Measurements from ENCODE around the gene GPR39. TPM values are rescaled to one million over a fixed set of nuclear protein-coding genes. Genes with fewer than 3 reads are reported as not detected.

GPR39 gene
- total RNA-seq, 4 donors from 2014 or later = 9.1 to 38.5 (median 25.9) TPM

GRCh38 chr2:132599556-132599955, 183.0 kb downstream of the GPR39 start:
- no peaks in the 10 kb centered on the region for H3K9me3 ChIP-seq
- no peaks in the 10 kb centered on the region for H3K27me3 ChIP-seq
- no peak for DNase-seq
- H3K36me3 ChIP-seq = no peaks in the 10 kb centered on the region
- no peak overlapping the region for H3K4me3 ChIP-seq
- H3K4me1 ChIP-seq = no peaks in the 10 kb centered on the region
- H3K27ac ChIP-seq = no peak overlapping the region
- no peak for TF ChIP-seq POLR2A (IDR thresholded peaks at IDR 0.05)
- TF ChIP-seq CTCF (IDR thresholded peaks at IDR 0.05) = no peak

GRCh38 chr2:132604561-132604960, 188.0 kb downstream of the GPR39 start:
- Histone ChIP-seq H3K4me1 (no peaks in the 10 kb centered on the region), H3K27me3 (no peaks in the 10 kb centered on the region), H3K27ac (no peak overlapping the region), H3K9me3 (no peaks in the 10 kb centered on the region), H3K4me3 (no peak overlapping the region), H3K36me3 (no peaks in the 10 kb centered on the region)
- no peak for DNase-seq
- TF ChIP-seq POLR2A (IDR thresholded peaks at IDR 0.05) = no peak
- TF ChIP-seq CTCF (IDR thresholded peaks at IDR 0.05) = no peak

- no peaks in the 10 kb centered on the region for H3K9me3 ChIP-seq
- H3K27ac ChIP-seq = no peak overlapping the region
- no peak overlapping the region for H3K4me3 ChIP-seq
- DNase-seq = no peak
- H3K27me3 ChIP-seq = no peaks in the 10 kb centered on the region
- no peak for TF ChIP-seq POLR2A (IDR thresholded peaks at IDR 0.05)
- TF ChIP-seq CTCF (IDR thresholded peaks at IDR 0.05) = no peak
- no peaks in the 10 kb centered on the region for H3K36me3 ChIP-seq
- no peaks in the 10 kb centered on the region for H3K4me1 ChIP-seq
These were observed 188.9 kb downstream of the GPR39 start for GRCh38 chr2:132605236-132606180.

- TF ChIP-seq CTCF (IDR thresholded peaks at IDR 0.05) = no peak
- TF ChIP-seq POLR2A (IDR thresholded peaks at IDR 0.05) = no peak
- H3K4me1 ChIP-seq = no peaks in the 10 kb centered on the region
These were observed 190.0 kb downstream of the GPR39 start for GRCh38 chr2:132606649-132607048.

DNA sequence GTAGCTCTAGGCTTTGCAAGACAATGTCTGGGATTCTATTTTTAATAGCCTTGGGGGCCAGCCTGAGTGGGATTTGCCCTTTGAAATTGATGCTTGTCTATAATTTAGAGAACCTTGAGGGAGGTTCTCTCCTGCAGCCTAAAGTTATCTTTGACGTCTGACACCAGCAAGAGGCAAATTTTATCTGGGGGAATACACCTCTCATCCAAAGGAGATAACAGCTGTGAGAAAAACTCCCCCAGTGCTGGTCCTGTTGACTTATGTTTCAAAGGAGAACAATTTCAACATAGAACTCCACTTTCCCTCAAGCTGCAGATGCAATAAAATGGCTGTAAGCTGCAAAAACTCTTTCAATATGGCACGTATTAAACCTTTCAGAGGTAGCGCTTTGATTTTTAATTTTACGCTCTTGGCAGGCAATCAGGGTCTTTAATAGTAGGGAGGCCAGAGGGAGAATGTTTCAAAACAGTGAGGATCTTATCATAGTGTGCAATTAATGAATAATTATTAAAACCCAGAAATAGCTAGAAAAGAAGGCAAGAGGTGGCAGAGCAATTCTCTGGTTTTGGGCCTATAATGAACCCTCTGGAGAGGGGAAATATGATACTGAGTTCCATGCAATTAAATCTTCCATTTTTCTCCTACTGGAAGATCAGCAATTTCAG, 191.0 kb downstream of the GPR39 start:
- no peaks in the 10 kb centered on the region for H3K9me3 ChIP-seq
- H3K36me3 ChIP-seq = no peaks in the 10 kb centered on the region
- no peak overlapping the region for H3K4me3 ChIP-seq
- DNase-seq = no peak
- TF ChIP-seq CTCF (IDR thresholded peaks at IDR 0.05) (no peak), POLR2A (IDR thresholded peaks at IDR 0.05) (no peak)
- no peaks in the 10 kb centered on the region for H3K4me1 ChIP-seq
- H3K27ac ChIP-seq = no peak overlapping the region
- H3K27me3 ChIP-seq = no peaks in the 10 kb centered on the region

More at GRCh38 chr2:132606649-132607048, 190.0 kb downstream of the GPR39 start:
- Histone ChIP-seq H3K27me3 (no peaks in the 10 kb centered on the region), H3K4me3 (no peak overlapping the region), H3K36me3 (no peaks in the 10 kb centered on the region), H3K9me3 (no peaks in the 10 kb centered on the region), H3K27ac (no peak overlapping the region)
- no peak for DNase-seq

Measured in Peyer's patch (tissue), 4 donors.